PFSK-1 (cell line): ENCODE measurements around the gene ADAMTSL4.

ENCODE experiments used
- POLR2AphosphoS5 ChIP-seq: IDR thresholded peaks from 2 replicates; pipeline ENCODE4 v1.6.1; 2012; ENCODE audit warnings: low read depth, mild to moderate bottlenecking, control low read depth, low read length, moderate library complexity
- TAF1 ChIP-seq: IDR thresholded peaks from 2 replicates; pipeline ENCODE4 v1.6.1; 2012; ENCODE audit warnings: low read length, control low read depth, borderline replicate concordance; ENCODE audit not compliant: insufficient read depth
- TF ChIP-seq, protein P1 (sequence below), 2 experiments: IDR thresholded peaks; 2 replicates each; pipeline versions ENCODE4 v1.6.1 to v1.8.0; 2011 to 2012; ENCODE audit warnings: low read depth in 2 of 2, low read length in 2 of 2, control low read depth in 1 of 2, inconsistent platforms in 1 of 2, mild to moderate bottlenecking in 1 of 2, moderate library complexity in 1 of 2; ENCODE audit not compliant: insufficient read depth in 1 of 2

DNA sequence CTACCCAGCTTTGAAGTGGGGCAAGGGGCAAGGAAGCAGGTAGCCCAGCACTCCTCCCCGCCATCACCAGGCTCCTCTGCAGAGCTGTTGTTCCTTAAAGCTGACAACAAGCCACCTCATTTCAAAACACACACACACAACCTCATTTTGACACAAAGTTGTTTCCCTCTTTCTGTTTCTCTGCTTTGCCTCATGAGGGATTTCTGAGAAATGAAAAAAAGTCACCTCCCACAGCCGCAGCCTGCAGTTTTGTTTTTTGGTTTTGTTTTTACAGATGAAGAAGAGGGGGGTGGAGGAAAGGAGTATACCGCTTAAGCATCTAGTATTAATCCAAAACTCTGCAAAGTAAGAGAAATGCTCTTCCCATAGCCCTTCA is 18.1 kb downstream of the ADAMTSL4 start:
- TF ChIP-seq, protein P1, sequence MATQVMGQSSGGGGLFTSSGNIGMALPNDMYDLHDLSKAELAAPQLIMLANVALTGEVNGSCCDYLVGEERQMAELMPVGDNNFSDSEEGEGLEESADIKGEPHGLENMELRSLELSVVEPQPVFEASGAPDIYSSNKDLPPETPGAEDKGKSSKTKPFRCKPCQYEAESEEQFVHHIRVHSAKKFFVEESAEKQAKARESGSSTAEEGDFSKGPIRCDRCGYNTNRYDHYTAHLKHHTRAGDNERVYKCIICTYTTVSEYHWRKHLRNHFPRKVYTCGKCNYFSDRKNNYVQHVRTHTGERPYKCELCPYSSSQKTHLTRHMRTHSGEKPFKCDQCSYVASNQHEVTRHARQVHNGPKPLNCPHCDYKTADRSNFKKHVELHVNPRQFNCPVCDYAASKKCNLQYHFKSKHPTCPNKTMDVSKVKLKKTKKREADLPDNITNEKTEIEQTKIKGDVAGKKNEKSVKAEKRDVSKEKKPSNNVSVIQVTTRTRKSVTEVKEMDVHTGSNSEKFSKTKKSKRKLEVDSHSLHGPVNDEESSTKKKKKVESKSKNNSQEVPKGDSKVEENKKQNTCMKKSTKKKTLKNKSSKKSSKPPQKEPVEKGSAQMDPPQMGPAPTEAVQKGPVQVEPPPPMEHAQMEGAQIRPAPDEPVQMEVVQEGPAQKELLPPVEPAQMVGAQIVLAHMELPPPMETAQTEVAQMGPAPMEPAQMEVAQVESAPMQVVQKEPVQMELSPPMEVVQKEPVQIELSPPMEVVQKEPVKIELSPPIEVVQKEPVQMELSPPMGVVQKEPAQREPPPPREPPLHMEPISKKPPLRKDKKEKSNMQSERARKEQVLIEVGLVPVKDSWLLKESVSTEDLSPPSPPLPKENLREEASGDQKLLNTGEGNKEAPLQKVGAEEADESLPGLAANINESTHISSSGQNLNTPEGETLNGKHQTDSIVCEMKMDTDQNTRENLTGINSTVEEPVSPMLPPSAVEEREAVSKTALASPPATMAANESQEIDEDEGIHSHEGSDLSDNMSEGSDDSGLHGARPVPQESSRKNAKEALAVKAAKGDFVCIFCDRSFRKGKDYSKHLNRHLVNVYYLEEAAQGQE (IDR thresholded peaks at IDR 0.05; ENCODE audit: insufficient read depth in 1 of 2, low read depth in 2 of 2, low read length in 2 of 2) = no peak
- TF ChIP-seq POLR2AphosphoS5 (no peak), TAF1 (no peak)
